ENCODE results near the gene SPPL2C. TPM values are rescaled to one million over a fixed set of nuclear protein-coding genes. Genes with fewer than 3 reads are reported as not detected.

Gene SPPL2C
- total and polyA plus RNA-seq, 10 of the 15 experiments (the other 5 are each of a cell fraction or from before 2014, with no cell fraction given), result not detected

GRCh38 chr17:45844695-45845375, at the start of gene SPPL2C (continued):
- TF ChIP-seq CBFB (IDR thresholded peaks at IDR 0.05; ENCODE audit: low read depth) (no peak), SMAD1 (IDR thresholded peaks at IDR 0.05; ENCODE audit: low read depth, partially characterized antibody) (no peak)

- Histone ChIP-seq H3K9me3 (replicated peaks; ENCODE audit: control insufficient read depth, insufficient read depth, low read length) (no peaks in the 10 kb centered on the region), H3K36me3 (ENCODE audit: control insufficient read depth in 2 of 2, insufficient read depth in 2 of 2, low read length in 1 of 2) (no peaks in the 10 kb centered on the region), H3K4me2 (ENCODE audit: control insufficient read depth, insufficient read depth) (no peak overlapping the region), H3K9ac (ENCODE audit: control insufficient read depth, insufficient read depth, low read length) (no peak overlapping the region), H3K27ac (ENCODE audit: control insufficient read depth, insufficient read depth) (no peak overlapping the region), H3K4me1 (ENCODE audit: control insufficient read depth, insufficient read depth, low read length) (no peaks in the 10 kb centered on the region), H3K4me3 (no peak overlapping the region), H2AFZ (ENCODE audit: control insufficient read depth, low read depth, low read length) (no peak overlapping the region), H4K20me1 (ENCODE audit: control insufficient read depth, insufficient read depth) (no peaks in the 10 kb centered on the region), H3K79me2 (ENCODE audit: control insufficient read depth, insufficient read depth, low read length) (no peaks in the 10 kb centered on the region), H3K27me3 (replicated peaks in 1 of 2; ENCODE audit: control insufficient read depth in 2 of 2, insufficient read depth in 2 of 2, low read length in 1 of 2) (peaks cover 0 to 8% of the 10 kb centered on the region in 2 experiments; a peak in 2 of 4 replicates)
- TF ChIP-seq ZNF592 (IDR thresholded peaks at IDR 0.05), result no peak
- TF ChIP-seq NFYB (IDR thresholded peaks at IDR 0.05; ENCODE audit: insufficient read depth, low read depth, low read length), result no peak
- no peak for TF ChIP-seq PRDM15 (CRISPR knock-in tag; IDR thresholded peaks at IDR 0.05)
- TF ChIP-seq YBX1 (IDR thresholded peaks at IDR 0.05), result no peak
- no peak for TF ChIP-seq KAT2A (conservative IDR thresholded peaks at IDR 0.05; ENCODE audit: control insufficient read depth, low read depth, low read length)
- no peak for TF ChIP-seq RAD21 (IDR thresholded peaks at IDR 0.05; ENCODE audit: insufficient read depth, low read depth, low read length)
- TF ChIP-seq BCL3 (IDR thresholded peaks at IDR 0.05; ENCODE audit: borderline replicate concordance, insufficient read depth, low read depth, low read length, poor library complexity, severe bottlenecking), result no peak
- TF ChIP-seq ATF7 (IDR thresholded peaks at IDR 0.05; ENCODE audit: low read depth), result no peak
- SMC1A ChIA-PET (ENCODE audit: uncharacterized antibody, unreplicated experiment), result no interaction called here
- WGBS (ENCODE audit: insufficient coverage, insufficient replicate concordance, low lambda C conversion rate, missing lambda C conversion rate), result 0% methylated on average over 2 of the region's 2 CpGs
- no peak for DNase-seq (ENCODE audit: low read depth, low spot score)
- intact Hi-C loops (cut with micrococcal nuclease; ENCODE audit: unreplicated experiment) (no loop called here), in situ Hi-C loops (cut with MboI) (no loop called here)
- POLR2A ChIA-PET, result interaction anchor here (0.6 kb wide), 1 partner anchor 109 kb away, joined by 4 read pairs; no protein-coding TSS in a partner anchor
- no peak for ATAC-seq
- CTCF ChIA-PET, result no interaction called here
- no TSS peak for BruUV-seq (replicated peaks)
- no peak for FAIRE-seq
- RAD21 ChIA-PET (ENCODE audit: unreplicated experiment), result no interaction called here
Measured at GRCh38 chr17:45800816-45801215, 43.9 kb upstream of the SPPL2C start.
